ENCODE measurements around the gene ARTN.

ARTN gene

DNA sequence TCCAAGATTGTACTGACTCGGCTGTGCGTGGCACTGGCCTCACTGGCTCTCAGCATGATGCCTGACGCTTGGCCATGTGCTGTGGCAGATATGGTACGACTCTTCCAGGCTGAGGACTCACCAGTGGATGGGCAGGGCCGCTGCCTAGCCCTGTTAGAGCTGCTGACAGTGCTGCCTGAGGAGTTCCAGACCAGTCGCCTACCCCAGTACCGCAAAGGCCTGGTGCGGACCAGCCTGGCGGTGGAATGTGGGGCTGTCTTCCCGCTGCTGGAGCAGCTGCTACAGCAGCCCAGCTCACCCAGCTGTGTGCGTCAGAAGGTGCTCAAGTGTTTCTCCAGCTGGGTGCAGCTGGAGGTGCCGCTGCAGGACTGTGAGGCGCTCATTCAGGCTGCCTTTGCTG lies 16.1 kb downstream of the ARTN start:
- DNase-seq, result no peak

DNA sequence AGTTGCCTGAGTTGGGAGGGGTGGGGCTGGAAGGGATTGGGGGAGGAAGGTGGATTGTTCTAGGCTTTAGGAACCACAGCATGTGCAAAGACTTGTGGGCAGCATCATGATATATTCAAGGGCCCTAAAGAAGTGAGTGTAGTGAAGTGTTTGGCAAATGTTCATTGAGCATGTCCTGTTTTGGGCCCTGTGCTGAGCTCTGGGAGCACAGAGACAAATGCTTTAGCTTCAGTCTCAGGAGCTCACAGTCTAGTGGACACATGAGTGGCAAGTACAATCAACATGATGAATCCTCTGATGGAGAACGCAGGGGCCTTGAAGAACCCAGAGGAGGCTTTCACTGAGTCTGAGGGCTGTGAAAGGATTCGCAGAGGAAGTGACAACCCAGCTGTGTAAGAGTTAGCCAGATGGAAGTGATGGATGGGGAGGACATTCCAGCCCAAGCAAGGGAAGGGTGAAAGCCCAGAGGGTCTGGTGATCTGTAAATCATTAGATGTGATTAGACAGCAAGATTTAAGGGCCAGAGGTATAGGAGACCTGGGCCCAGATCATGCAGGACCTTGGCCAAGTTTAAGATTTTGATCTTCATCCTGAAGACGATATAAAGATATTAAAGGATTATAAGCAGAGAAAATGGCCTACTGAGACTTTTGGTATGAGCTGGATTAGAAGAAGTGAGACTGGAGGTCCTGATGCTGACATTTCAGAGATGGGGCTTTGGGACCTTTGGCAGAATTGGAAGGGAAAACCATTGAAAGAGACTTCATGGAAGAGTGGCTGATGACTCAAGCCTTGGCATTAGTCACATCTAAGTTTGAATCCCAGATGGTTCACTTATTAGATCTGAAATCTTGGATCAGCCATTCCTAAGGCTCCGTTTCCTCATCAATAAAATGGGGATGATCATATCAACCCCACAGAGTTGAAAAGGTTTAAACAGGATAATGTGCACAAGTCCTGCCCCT lies 17.7 kb downstream of the ARTN start:
- peak; percentile 54 for DNase-seq

DNA sequence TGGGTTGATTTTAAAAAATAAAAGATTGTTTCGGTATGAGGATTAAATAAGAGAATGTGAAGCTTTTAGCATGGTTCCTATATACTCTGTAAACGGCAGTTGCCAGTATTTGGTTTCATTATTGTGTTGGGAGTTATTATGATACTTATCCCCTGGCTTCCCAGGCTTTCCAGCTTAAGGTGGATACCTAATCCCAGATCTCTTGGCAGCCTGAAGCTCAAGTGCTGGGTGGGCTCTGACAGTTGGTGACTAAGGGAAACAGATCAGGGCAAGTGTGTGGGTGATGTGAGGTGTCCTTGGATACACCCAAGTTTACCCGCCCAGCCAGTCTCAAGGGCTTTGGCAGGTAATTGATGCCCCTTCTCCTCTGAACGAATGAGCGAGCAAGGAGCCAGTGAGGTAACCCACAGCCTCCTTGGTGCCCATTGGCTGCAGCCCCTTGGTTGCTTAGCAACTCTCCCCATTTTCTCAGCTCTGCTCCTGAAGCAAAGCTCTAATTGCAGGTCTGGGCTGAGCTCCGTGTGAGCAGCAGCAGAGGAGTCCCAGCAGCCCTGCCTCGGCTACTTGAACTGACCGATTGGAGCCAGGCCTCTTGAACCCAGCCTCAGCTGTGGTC lies 19.2 kb downstream of the ARTN start:
- no peak for DNase-seq

DNA sequence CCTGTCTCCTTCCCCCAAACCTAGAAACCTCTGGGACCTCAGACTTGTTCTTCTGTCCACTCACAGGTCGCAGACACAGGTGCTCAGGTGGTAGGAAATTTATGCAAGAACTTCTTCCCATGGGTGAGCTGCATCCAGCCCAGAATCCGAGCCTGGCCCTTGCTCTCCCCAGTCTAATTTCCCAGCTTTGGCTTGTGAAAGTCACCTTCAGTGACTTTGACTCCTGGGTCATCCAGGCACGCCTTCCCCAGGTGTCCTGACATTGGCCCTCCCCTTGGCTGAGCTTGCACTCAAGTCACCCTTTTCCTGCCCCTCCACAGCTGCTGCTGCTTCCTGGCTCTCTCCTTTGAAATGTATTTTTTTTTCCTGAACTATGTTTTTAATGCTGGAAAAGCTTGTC lies 19.8 kb downstream of the ARTN start:
- no peak for DNase-seq

DNA sequence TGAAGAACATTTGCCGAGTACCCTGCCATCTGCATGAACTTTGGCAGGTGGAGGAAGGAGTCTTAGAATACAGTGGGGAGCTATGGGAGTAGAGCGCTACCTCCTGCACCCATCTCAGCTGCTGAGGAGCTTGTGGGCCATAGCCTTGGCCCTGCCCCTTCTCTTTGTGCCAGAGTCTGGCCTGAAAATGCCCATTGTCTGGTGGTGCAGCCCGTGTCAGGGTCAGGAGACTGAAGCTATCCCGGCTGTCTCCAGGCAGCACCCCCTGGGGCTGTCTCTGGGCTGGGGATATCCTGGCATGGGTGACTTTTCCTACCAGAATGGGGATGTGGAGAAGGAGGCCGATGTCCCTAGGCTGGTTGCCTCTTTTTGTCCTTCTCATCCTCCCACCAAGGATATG lies 20.4 kb downstream of the ARTN start:
- DNase-seq, result no peak

DNA sequence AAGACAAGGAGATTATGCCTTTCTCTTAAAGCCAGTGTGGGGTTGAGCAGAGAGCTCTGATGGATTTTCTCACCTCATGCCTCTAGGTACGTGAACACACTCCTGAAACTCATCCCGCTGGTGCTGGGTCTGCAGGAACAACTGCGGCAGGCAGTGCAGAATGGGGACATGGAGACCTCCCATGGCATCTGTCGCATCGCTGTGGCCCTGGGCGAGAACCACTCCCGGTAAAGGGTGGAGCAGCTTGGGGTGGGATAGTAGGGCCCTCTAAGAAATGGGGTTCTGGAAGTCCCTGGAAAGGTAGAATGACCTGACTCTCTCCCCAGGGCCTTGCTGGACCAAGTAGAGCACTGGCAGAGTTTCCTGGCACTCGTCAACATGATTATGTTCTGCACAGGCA lies 22.6 kb downstream of the ARTN start:
- DNase-seq, result no peak

DNA sequence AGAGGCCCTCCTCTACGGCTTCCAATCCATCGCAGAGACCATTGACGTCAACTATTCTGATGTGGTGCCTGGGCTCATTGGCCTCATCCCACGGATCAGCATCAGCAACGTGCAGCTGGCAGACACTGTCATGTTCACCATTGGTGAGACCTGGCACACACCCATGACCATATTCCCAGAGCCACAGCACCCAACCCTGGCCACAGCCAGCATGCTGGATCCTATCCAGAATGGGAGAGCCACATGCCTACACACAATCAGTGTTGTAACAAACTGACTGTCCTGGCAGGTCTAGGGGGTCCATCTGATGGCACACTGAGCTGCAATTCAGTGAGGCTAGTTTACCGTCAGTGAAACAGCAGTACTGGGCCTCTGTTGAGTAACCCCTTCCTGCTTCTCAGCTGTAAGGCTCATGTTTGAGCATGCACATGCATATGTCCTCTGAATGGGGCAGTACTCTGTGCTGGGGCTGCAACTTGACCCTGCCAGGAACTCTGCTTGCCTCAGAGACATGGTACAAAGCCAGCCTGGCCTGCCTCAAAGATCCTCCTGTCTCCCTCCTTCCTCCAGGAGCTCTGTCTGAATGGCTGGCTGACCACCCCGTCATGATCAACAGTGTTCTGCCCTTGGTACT lies 23.9 kb downstream of the ARTN start:
- DNase-seq, result no peak

DNA sequence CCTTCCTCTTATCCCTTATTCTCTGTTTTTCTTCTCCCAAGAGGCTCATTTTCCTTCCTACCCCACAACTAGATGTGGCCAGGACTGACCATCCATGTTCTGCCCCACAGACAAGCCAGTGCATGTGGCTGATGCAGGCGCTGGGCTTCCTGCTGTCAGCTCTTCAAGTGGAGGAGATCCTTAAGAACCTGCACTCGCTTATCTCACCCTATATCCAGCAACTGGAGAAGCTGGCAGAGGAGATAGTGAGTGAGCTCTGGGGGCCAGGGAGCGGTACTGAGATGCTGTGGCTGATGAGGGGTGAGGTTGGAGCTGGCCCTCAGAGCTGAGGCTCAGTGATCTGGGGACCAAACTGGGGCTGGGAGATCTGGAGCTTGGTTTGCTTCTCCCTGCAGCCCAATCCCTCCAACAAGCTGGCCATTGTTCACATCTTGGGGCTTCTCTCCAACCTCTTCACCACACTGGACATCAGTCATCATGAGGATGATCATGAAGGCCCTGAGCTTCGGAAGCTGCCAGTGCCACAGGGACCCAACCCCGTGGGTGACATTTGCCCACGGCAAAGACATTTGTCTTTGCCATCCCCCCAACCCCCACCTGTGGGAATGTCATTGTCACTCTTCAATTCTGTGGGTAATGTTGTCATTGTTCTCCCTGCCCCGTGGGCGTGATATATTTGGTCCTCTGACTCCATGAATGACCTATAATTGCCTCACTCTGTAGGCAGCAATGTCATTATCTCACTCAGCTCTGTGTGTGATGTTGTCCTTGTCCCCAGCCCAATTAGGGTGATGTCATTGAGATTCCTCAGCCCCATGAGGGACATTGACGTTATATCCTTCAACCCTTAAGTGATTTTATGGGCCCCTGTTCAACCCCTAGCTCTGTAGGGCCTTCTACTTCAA lies 25.0 kb downstream of the ARTN start:
- no peak for DNase-seq

DNA sequence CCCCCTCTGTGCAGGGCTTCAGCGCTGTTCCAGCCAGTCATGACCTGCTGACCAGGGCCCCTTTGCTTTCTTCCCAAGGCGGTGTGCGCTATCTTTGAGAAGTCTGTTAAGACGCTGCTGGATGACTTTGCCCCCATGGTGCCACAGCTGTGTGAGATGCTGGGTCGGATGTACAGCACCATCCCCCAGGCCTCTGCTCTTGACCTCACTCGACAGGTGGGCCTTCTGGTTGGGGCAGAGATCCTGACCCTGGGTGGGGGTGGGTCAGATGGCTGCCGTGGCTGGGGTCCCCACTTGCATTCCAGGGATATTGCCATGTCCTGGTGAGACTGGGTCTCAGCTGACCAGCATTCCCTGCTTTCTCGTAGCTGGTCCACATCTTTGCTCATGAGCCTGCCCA lies 27.2 kb downstream of the ARTN start:
- DNase-seq, result no peak

DNA sequence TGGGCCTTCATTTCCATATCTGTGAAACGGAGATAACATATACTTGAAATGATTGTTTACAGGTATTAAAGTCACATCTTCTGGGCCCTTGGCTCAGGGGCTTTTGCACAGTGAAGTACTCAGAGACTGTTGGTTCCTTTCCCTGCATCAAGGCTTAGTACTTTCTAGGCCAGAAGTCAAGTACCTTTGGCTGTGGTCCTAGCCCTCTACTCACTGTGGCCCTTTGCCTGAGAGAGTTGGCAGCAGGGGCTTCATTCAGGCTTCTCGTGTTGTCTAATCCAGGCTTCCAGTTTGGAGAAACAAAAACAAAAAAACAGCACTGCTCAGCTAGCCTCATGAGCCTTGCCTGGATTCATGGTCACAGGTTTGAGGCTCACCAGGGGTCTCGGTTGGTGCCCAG lies 28.1 kb downstream of the ARTN start:
- DNase-seq, result no peak

DNA sequence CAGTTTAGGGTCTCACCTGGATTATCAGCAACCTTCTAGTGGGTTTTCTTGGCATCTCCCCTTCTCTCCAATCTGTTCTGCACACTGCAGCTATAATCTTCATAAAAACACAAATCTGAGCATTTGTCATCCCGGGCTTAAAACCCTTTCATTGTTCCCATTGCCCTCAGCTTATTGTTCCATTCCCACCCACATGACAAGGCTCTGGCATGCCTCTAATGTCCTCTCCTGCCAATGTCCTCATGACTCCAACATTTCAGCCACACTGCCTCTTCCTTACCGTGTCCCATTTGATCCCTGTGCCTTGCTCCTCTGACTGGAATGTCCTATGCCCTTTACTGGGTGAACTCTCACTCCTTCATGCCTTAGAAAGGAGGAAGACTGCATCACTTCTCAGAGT lies 28.7 kb downstream of the ARTN start:
- no peak for DNase-seq

DNA sequence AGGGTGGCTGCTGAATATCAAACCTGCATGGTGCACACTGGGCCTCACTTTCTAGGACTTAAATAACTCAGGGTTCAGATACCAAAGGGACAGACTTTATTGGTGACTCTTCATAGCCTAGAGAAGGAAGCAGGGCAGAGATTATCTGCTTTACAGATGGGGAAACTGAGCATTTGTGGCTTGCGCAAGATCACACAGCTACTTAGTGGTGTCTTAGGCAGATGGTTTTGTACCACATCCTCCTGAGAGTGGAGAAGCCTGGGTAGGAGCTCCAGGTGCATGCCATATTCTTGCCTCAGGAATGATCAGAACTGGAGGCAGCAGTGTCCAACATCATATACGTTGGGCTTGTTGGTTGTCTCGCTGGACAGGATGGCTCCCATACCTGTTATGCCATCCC lies 29.4 kb downstream of the ARTN start:
- no peak for DNase-seq

DNA sequence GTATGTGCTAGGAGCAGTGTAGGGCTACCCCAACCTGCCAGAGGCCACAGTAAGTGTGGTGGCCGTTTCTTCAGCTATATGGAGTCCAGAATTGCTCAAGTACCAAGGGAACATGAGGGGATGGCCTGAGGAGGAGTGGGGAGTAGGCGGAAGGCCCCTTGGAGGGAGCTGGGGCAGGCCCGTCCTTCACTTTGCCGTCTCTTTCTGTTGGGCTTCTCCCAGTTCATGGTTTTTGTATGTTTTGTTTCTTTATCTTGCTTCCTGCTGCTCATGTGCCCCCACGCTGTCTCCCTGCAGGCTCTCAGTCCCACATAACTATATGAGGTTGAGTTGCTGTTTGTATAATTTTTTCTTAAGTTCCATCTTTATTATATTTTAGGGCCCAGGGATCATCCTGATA lies 30.3 kb downstream of the ARTN start:
- DNase-seq, result no peak

DNA sequence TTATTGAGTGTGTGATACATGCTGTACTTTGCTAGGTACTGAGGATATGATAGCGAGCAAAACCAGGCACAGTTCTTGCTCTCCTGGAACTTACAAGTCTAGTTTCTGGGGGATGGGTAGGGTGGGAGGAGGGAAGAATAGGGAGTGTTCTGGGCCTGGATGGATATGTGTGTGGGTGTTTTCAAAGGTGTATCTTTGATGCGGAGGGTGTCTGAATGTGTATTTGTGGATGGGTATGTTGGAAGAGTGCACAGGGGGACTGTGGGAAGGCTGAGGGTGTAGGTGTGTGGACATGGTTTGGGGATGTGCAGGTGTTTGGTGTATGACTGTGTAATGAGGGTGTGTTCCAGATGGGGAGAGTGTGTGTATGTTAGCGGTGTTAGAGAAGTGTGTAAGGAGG lies 31.7 kb downstream of the ARTN start:
- DNase-seq, result no peak

DNA sequence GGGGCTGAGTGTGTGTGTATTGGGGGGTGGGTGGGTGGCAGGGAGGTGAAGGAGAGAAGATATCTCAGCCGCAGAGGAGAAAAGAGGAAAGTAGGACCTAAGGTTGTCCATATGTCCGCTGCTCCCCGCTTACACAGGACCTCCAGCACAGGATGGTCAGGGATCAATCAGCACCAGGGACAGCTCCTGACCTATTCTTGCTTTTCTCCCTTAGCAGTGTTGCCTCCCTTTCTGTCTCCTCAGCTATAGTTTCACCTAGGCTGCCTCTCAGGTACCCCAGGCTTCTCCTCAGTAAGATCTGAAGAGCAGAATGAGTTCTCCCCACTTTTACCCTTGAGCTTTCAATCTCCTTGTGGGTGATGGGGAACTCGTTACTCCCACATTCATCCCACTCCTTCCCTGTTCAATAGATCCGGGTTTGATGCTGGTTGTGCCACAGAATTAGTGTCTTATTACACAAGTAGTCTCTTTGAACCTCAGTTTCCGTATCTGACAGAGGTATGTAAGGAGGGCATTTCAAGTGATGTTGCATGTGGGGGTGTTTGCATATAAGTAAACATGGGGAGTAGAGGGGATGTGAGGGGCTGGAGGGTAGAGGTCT lies 34.8 kb downstream of the ARTN start:
- no peak for DNase-seq

DNA sequence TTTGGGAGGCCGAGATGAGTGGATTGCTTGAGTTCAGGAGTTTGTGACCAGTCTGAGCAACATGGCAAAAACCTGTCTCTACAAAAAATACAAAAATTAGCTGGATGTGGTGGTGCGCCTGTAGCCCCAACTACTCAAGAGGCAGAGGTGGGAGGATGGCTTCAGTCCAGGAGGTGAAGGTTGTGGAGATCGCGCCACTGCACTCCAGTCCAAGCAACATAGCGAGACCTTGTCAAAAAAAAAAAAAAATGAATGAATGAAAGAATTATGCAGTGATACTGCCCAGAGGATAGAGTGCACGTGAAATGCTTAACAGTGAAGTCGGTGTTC lies 35.8 kb downstream of the ARTN start:
- DNase-seq, result no peak

DNA sequence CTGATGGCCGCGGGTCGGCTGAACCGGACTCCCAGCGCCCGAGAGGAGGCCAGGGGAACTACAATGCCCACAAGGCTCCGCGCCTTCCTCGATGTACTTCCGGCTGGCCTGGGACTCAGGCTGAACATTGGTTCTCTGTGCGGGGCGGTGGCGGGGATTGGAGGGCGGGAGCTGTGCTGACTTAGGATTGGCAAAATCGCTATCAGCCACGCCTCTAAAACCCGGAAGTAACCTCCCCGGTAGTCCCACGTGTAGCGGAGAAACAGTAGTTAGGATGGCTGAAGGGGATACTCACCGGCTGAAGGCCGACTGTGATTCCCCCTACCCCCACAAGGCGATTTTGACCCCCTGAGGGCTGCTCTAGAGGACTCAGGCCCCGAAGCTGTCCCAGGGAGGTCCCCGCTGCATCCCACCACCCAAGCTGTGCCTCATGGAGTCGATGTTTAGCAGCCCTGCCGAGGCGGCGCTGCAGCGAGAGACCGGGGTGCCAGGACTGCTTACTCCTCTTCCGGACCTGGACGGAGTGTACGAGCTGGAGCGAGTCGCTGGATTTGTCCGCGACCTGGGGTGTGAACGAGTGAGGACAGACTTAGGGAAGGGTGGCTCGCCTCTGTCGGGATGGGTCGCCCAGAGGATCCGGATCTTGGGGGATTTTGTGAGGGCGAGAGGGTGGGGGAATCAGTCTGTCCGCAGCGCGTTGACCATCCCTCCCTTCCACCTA lies 36.3 kb downstream of the ARTN start, which contains the start of gene DPH2:
Gene DPH2 (plus strand): TSS at position 265 of the 721 bp plus-strand sequence. CDS start 166 bp downstream, at position 431.
- peak; percentile 96 for DNase-seq

DNA sequence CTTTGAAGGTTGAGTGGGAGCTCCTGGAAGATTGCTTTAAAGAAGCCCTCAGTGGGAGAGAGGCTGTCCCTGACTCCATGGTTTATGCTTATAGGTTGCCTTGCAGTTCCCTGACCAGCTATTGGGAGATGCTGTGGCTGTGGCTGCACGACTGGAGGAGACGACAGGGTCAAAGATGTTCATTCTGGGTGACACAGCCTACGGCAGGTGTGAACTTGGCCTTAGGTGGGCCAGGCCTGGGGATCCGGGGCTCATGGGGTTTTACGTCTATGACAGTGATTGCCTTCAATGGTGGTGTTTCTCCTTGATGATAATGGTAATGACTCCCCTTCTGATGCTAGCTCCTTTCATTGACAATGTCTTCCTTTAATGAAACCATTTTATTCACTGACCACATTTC lies 36.9 kb downstream of the ARTN start:
- DNase-seq, result no peak

DNA sequence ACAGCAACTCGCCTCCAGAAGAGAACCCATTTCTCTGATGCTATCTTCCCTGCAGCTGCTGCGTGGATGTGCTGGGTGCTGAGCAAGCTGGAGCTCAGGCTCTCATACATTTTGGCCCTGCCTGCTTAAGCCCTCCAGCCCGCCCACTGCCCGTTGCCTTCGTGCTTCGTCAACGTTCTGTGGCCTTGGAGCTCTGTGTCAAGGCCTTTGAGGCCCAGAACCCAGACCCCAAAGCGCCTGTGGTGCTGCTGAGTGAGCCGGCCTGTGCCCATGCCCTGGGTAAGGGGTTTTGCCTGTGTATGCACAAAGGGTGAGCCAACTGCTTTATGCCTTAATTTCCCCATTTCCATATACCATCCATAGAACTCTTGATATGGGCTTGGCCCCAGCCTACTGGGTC lies 37.3 kb downstream of the ARTN start:
- no peak for DNase-seq

DNA sequence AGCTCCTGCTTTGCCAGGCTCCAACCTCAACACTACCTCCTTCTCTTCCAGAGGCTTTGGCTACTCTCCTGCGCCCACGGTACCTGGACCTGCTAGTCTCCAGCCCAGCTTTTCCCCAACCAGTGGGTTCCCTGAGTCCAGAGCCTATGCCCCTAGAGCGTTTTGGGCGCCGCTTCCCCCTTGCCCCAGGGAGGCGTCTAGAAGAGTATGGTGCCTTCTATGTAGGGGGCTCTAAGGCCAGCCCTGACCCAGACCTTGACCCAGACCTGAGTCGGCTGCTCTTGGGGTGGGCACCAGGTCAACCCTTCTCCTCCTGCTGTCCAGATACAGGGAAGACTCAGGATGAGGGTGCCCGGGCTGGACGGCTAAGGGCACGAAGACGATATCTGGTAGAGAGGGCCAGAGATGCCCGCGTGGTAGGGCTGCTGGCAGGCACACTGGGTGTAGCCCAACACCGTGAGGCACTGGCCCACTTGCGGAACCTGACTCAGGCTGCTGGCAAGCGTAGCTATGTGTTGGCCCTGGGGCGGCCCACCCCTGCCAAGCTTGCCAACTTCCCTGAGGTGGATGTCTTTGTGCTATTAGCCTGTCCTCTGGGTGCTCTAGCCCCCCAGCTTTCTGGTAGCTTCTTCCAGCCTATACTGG lies 37.9 kb downstream of the ARTN start:
- DNase-seq, result no peak

DNA sequence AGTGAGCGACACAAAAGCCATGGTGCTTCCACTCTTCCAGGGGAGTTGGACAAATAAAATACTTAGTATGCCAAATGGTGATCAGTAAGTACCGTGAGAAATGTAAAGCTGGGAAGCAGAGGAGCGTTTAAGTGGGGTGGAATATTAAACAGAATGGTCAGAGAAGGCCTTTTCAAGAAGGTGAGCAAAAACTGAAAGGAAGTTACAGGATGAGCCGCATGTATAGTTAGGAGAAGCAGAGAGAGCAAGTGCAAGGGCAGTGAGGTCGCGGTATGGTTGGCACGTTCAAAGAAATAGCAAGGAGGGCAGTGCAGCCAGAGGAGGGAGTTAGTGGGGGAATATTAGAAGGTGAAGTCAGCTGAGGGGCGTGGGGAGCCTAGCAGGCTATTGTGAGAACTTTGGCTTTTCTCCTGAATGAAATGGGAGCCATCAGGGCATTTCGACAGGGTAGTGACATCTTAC lies 40.4 kb downstream of the ARTN start:
- no peak for DNase-seq
